Measurements from ENCODE around the gene TGM1.
"Not testable (repeated sequence)": the region's sequence is repeated elsewhere in the genome, so short reads cannot be mapped to it uniquely, and the experiment has no call there.

Gene TGM1

GRCh38 chr14:24247422-24247821 lies 15.6 kb downstream of the TGM1 start:
- no peak for DNase-seq (ENCODE audit: low read depth)
- H3K4me3 ChIP-seq (ENCODE audit: control insufficient read depth, low read depth, low read length): no peak overlapping the region
- no peak for TF ChIP-seq CTCF (conservative IDR thresholded peaks at IDR 0.05; ENCODE audit: control insufficient read depth, insufficient read depth, low read depth, low read length)

GRCh38 chr14:24246765-24247212 lies 16.2 kb downstream of the TGM1 start:
- no peak overlapping the region for H3K4me3 ChIP-seq (ENCODE audit: control insufficient read depth, low read depth, low read length)
- no peak for DNase-seq (ENCODE audit: low read depth)

GRCh38 chr14:24245350-24245749 lies 17.6 kb downstream of the TGM1 start:
- not testable (repeated sequence) for H3K4me3 ChIP-seq (ENCODE audit: control insufficient read depth, low read depth, low read length)

More at GRCh38 chr14:24246765-24247212, 16.2 kb downstream of the TGM1 start:
- no peak for TF ChIP-seq CTCF (conservative IDR thresholded peaks at IDR 0.05; ENCODE audit: control insufficient read depth, insufficient read depth, low read depth, low read length)

GRCh38 chr14:24243336-24243836 lies 19.6 kb downstream of the TGM1 start:
- H3K4me3 ChIP-seq (ENCODE audit: control insufficient read depth, low read depth, low read length): peak overlapping the region; percentile 90
- no peak for TF ChIP-seq CTCF (conservative IDR thresholded peaks at IDR 0.05; ENCODE audit: control insufficient read depth, insufficient read depth, low read depth, low read length)
- DNase-seq (ENCODE audit: low read depth): peak; percentile 14

More at GRCh38 chr14:24245350-24245749, 17.6 kb downstream of the TGM1 start:
- not testable (repeated sequence) for DNase-seq (ENCODE audit: low read depth)

GRCh38 chr14:24241829-24242443 lies 21.0 kb downstream of the TGM1 start:
- H3K4me3 ChIP-seq (ENCODE audit: control insufficient read depth, low read depth, low read length): peak overlapping the region; percentile 90
- DNase-seq (ENCODE audit: low read depth): peak; percentile 86

GRCh38 chr14:24240110-24240918 lies 22.7 kb downstream of the TGM1 start:
- no peak for DNase-seq (ENCODE audit: low read depth)
- no peak for TF ChIP-seq CTCF (conservative IDR thresholded peaks at IDR 0.05; ENCODE audit: control insufficient read depth, insufficient read depth, low read depth, low read length)
- H3K4me3 ChIP-seq (ENCODE audit: control insufficient read depth, low read depth, low read length): no peak overlapping the region

More at GRCh38 chr14:24241829-24242443, 21.0 kb downstream of the TGM1 start:
- TF ChIP-seq CTCF (conservative IDR thresholded peaks at IDR 0.05; ENCODE audit: control insufficient read depth, insufficient read depth, low read depth, low read length): peak; percentile 19

- no peak overlapping the region for H3K4me3 ChIP-seq (ENCODE audit: control insufficient read depth, low read depth, low read length)
- TF ChIP-seq CTCF (conservative IDR thresholded peaks at IDR 0.05; ENCODE audit: control insufficient read depth, insufficient read depth, low read depth, low read length): no peak
- DNase-seq (ENCODE audit: low read depth): no peak
Observed at GRCh38 chr14:24238527-24239037, 24.4 kb downstream of the TGM1 start.

All from fibroblast of mammary gland (primary cell).